OCI-LY3 (cell line): Measurements from ENCODE around the gene MCM5.

ENCODE experiments used
- H2AFZ ChIP-seq: fragments of 200-600, 300-600 bp; shearing (Covaris generic); 2 replicates; pipeline ENCODE4 v1.6.0; 2014; ENCODE audit warnings: antibody characterized with exemption, low read depth, low read length
- H3K27ac ChIP-seq: fragments of 200-600, 300-600 bp; sonication (generic); 2 replicates; pipeline ENCODE4 v1.5.1; 2014; ENCODE audit warnings: mild to moderate bottlenecking, low read length, moderate library complexity, mixed read lengths
- H3K27me3 ChIP-seq: fragments of 200-600, 300-600 bp; sonication (generic); 2 replicates; pipeline ENCODE4 v1.6.1; 2014; ENCODE audit warnings: low read depth, low read length, mixed read lengths
- H3K36me3 ChIP-seq: fragments of 200-600, 300-600 bp; sonication (generic); replicated peaks from 2 replicates; pipeline ENCODE3; 2014; ENCODE audit warnings: low read depth, low read length, mixed read lengths
- H3K4me1 ChIP-seq: fragments of 300-600, 200-600 bp; sonication (generic); 2 replicates; pipeline ENCODE4 v1.6.1; 2014; ENCODE audit warnings: low read length, mixed read lengths
- H3K4me2 ChIP-seq: fragments of 200-600, 300-600 bp; sonication (generic); 2 replicates; pipeline ENCODE4 v1.6.1; 2014; ENCODE audit warnings: low read length, mixed read lengths
- H3K4me3 ChIP-seq: fragments of 300-600, 200-600 bp; sonication (generic); 2 replicates; pipeline ENCODE4 v1.5.1; 2014; ENCODE audit warnings: antibody characterized with exemption, mild to moderate bottlenecking, low read length, moderate library complexity
- H3K79me2 ChIP-seq: fragments of 300-600, 200-600 bp; shearing (Covaris generic); 2 replicates; pipeline ENCODE4 v1.6.1; 2014; ENCODE audit warnings: mild to moderate bottlenecking, low read length, mixed read lengths
- H3K9ac ChIP-seq: fragments of 300-600, 200-600 bp; shearing (Covaris generic); 2 replicates; pipeline ENCODE4 v1.6.0; 2014; ENCODE audit warnings: mild to moderate bottlenecking, low read length, moderate library complexity
- H3K9me3 ChIP-seq: fragments of 200-600, 300-600 bp; shearing (Covaris generic); 2 replicates; pipeline ENCODE4 v1.6.1; 2014; ENCODE audit warnings: low read length, mixed read lengths; ENCODE audit not compliant: insufficient read depth
- H4K20me1 ChIP-seq: fragments of 200-600, 300-600 bp; sonication (generic); 2 replicates; pipeline ENCODE4 v1.6.1; 2016; ENCODE audit warnings: low read length, mixed read lengths; ENCODE audit not compliant: insufficient read depth
- CTCF ChIP-seq: fragments of 200-600, 300-600 bp; sonication (generic); IDR thresholded peaks from 2 replicates; pipeline ENCODE4 v1.5.1; 2014; ENCODE audit warnings: antibody characterized with exemption, low read length, low read depth
- EZH2phosphoT487 ChIP-seq: fragments of 200-600 bp; shearing (Covaris generic); IDR thresholded peaks from 2 replicates; pipeline ENCODE4 v1.6.1; 2018; ENCODE audit warnings: antibody characterized with exemption, mixed run types, low read depth

The MCM5 gene

GRCh38 chr22:35425546-35425945 lies 25.6 kb downstream of the MCM5 start:
- H3K4me3 ChIP-seq: no peak overlapping the region
- no peak overlapping the region for H2AFZ ChIP-seq
- no peak overlapping the region for H3K27ac ChIP-seq
- peaks cover 85% of the 10 kb centered on the region for H3K36me3 ChIP-seq
- TF ChIP-seq EZH2phosphoT487 (no peak), CTCF (no peak)
- no peaks in the 10 kb centered on the region for H3K4me1 ChIP-seq
- H4K20me1 ChIP-seq: peaks cover 76% of the 10 kb centered on the region
- H3K9me3 ChIP-seq: no peaks in the 10 kb centered on the region
- H3K79me2 ChIP-seq: peaks cover 58% of the 10 kb centered on the region
- H3K9ac ChIP-seq: no peak overlapping the region
- H3K4me2 ChIP-seq: no peak overlapping the region
- H3K27me3 ChIP-seq: no peaks in the 10 kb centered on the region

- peaks cover 85% of the 10 kb centered on the region for H3K36me3 ChIP-seq
- peaks cover 75% of the 10 kb centered on the region for H4K20me1 ChIP-seq
- no peak overlapping the region for H3K4me3 ChIP-seq
- no peak overlapping the region for H2AFZ ChIP-seq
- H3K4me2 ChIP-seq: no peak overlapping the region
- no peaks in the 10 kb centered on the region for H3K9me3 ChIP-seq
- TF ChIP-seq CTCF (no peak), EZH2phosphoT487 (no peak)
- no peaks in the 10 kb centered on the region for H3K27me3 ChIP-seq
- H3K9ac ChIP-seq: no peak overlapping the region
- peaks cover 62% of the 10 kb centered on the region for H3K79me2 ChIP-seq
- H3K4me1 ChIP-seq: no peaks in the 10 kb centered on the region
- no peak overlapping the region for H3K27ac ChIP-seq
These were observed 26.2 kb downstream of the MCM5 start for GRCh38 chr22:35425971-35426800.

DNA sequence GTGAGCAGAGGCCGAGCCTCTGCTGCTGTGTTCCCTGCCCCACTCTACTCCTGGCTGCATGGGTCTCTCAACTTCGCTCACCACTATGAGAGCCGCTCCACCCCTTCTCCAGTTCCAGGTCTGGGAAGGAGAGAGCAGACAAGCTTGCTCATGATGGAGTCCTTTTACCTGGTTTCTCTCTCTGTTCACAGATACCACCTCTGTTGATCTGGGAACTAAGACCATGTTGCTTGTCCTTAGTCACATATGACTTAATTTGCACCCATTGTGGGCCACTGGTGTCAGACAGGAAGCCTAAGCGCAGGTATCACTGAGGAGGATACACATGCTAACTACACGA lies 26.8 kb downstream of the MCM5 start:
- H3K27ac ChIP-seq: no peak overlapping the region

More for the DNA sequence above, 26.8 kb downstream of the MCM5 start:
- H3K4me2 ChIP-seq: no peak overlapping the region
- peaks cover 85% of the 10 kb centered on the region for H3K36me3 ChIP-seq
- no peaks in the 10 kb centered on the region for H3K4me1 ChIP-seq
- H3K9ac ChIP-seq: no peak overlapping the region
- H3K4me3 ChIP-seq: no peak overlapping the region
- H3K27me3 ChIP-seq: no peaks in the 10 kb centered on the region
- H3K9me3 ChIP-seq: no peaks in the 10 kb centered on the region
- H3K79me2 ChIP-seq: peaks cover 64% of the 10 kb centered on the region
- peaks cover 74% of the 10 kb centered on the region for H4K20me1 ChIP-seq
- H2AFZ ChIP-seq: no peak overlapping the region
- no peak for TF ChIP-seq EZH2phosphoT487
- TF ChIP-seq CTCF: no peak
